H1 (cell line): Measurements from ENCODE around the gene SMG7. TPM values are rescaled to one million over a fixed set of nuclear protein-coding genes. Genes with fewer than 3 reads are reported as not detected.
A peak's percentile ranks its signal among the peaks of the same experiment; 100 is the strongest.

ENCODE experiments used
- CTCF ChIA-PET: fragments of 300-600 bp; sonication (Branson Sonifier 250); formaldehyde crosslinking; loops from one replicate; lab custom pipeline; 2021; ENCODE audit not compliant: partially characterized antibody; lab: Charles Lee
- POLR2A ChIA-PET: fragments of 300-600 bp; sonication (Branson Sonifier 250); formaldehyde crosslinking; loops from one replicate; lab custom pipeline; 2021; ENCODE audit warnings: inconsistent platforms; ENCODE audit not compliant: partially characterized antibody; lab: Charles Lee
- DNase-seq, 2 experiments: peaks; one replicate each; pipeline versions ENCODE4 v3.0.0 to v3.0.0-alpha.2; 2010 to 2022; ENCODE audit warnings: low spot score in 2 of 2, low read depth in 1 of 2, mixed read lengths in 1 of 2
- FAIRE-seq: peaks from 2 replicates; lab custom pipeline; 2011; peaks lifted over from hg19 to GRCh38; lab: Jason Lieb, UNC
- H2AFZ ChIP-seq: 2 replicates; pipeline ENCODE4 v1.8.1; 2012; ENCODE audit warnings: low read length, inconsistent platforms
- H2AK5ac ChIP-seq: 2 replicates; pipeline ENCODE4 v1.6.1; 2013; ENCODE audit warnings: low read depth, low read length
- H2BK120ac ChIP-seq: replicated peaks from 2 replicates; pipeline ENCODE3; 2013; ENCODE audit warnings: low read depth, low read length, inconsistent platforms
- H2BK12ac ChIP-seq: 2 replicates; pipeline ENCODE4 v1.6.1; 2013; ENCODE audit warnings: low read depth, low read length
- H2BK15ac ChIP-seq: 2 replicates; pipeline ENCODE4 v1.6.1; 2013; ENCODE audit warnings: low read length
- H2BK20ac ChIP-seq: 2 replicates; pipeline ENCODE4 v1.6.1; 2013; ENCODE audit warnings: low read length
- H2BK5ac ChIP-seq: 2 replicates; pipeline ENCODE4 v1.6.1; 2013; ENCODE audit warnings: low read depth, low read length
- H3K14ac ChIP-seq: 2 replicates; pipeline ENCODE4 v1.6.1; 2013; ENCODE audit warnings: inconsistent platforms; ENCODE audit not compliant: insufficient read length
- H3K18ac ChIP-seq: 2 replicates; pipeline ENCODE4 v1.6.1; 2013; ENCODE audit warnings: low read length; ENCODE audit errors: extremely low read depth
- H3K23ac ChIP-seq: 2 replicates; pipeline ENCODE4 v1.6.1; 2013; ENCODE audit warnings: inconsistent platforms; ENCODE audit not compliant: insufficient read length
- H3K23me2 ChIP-seq: 2 replicates; pipeline ENCODE4 v1.6.1; 2013; ENCODE audit warnings: low read depth, low read length
- H3K27ac ChIP-seq: 2 replicates; pipeline ENCODE4 v1.6.1; 2011; ENCODE audit warnings: low read depth, low read length, inconsistent platforms
- H3K27me3 ChIP-seq, 4 experiments: replicated peaks in 1 of 4; 1 replicate in 1 of 4; 2 replicates in 3 of 4; pipeline versions ENCODE4 v1.6.1 to v1.8.1; 2011 to 2013; ENCODE audit warnings: low read length in 3 of 4, mild to moderate bottlenecking in 3 of 4, inconsistent platforms in 2 of 4, mixed read lengths in 2 of 4, moderate library complexity in 1 of 4; ENCODE audit not compliant: control insufficient read depth in 3 of 4, insufficient read depth in 3 of 4; ENCODE audit errors: extremely low read depth in 1 of 4
- H3K36me3 ChIP-seq, 4 experiments: 2 replicates each; pipeline versions ENCODE4 v1.6.1 to v1.8.1; 2011 to 2013; ENCODE audit warnings: mild to moderate bottlenecking in 4 of 4, low read length in 3 of 4, moderate library complexity in 2 of 4, control low read depth in 1 of 4, inconsistent platforms in 1 of 4; ENCODE audit not compliant: insufficient read depth in 4 of 4, control insufficient read depth in 2 of 4
- H3K4ac ChIP-seq: replicated peaks from 2 replicates; pipeline ENCODE3; 2013; ENCODE audit warnings: low read length, low read depth, mixed read lengths, inconsistent platforms; ENCODE audit not compliant: insufficient read length
- H3K4me1 ChIP-seq, 4 experiments: replicated peaks in 1 of 4; 1 replicate in 1 of 4; 2 replicates in 3 of 4; pipeline versions ENCODE4 v1.6.1 to v1.8.1; 2011 to 2013; ENCODE audit warnings: low read length in 3 of 4, inconsistent platforms in 2 of 4, mixed read lengths in 1 of 4; ENCODE audit not compliant: insufficient read depth in 4 of 4, control insufficient read depth in 3 of 4
- H3K4me2 ChIP-seq, 2 experiments: 2 replicates each; pipeline versions ENCODE4 v1.6.1 to v1.8.1; 2011 to 2013; ENCODE audit warnings: low read depth in 2 of 2, low read length in 2 of 2, control low read depth in 1 of 2, inconsistent platforms in 1 of 2, mild to moderate bottlenecking in 1 of 2; ENCODE audit not compliant: insufficient read depth in 1 of 2
- H3K4me3 ChIP-seq, 4 experiments: fragments of 200-600, 300-600 bp in 1 of 4; sonication (generic), shearing (Covaris generic), sonication (Bioruptor Twin) in 1 of 4; 2 replicates each; pipeline versions ENCODE4 v1.5.1 to v1.8.1; 2011 to 2016; ENCODE audit warnings: low read length in 4 of 4, low read depth in 3 of 4, control low read depth in 2 of 4, inconsistent platforms in 2 of 4, mild to moderate bottlenecking in 2 of 4, mixed read lengths in 1 of 4, moderate library complexity in 1 of 4; ENCODE audit not compliant: insufficient read depth in 2 of 4; ENCODE audit errors: extremely low read depth in 1 of 4
- H3K56ac ChIP-seq: replicated peaks from 2 replicates; pipeline ENCODE3; 2013; ENCODE audit warnings: low read depth, mild to moderate bottlenecking, mixed read lengths, low read length, inconsistent platforms; ENCODE audit not compliant: insufficient read length
- H3K79me1 ChIP-seq: 2 replicates; pipeline ENCODE4 v1.6.1; 2013; ENCODE audit warnings: low read depth, low read length, control low read depth
- H3K79me2 ChIP-seq, 2 experiments: 2 replicates each; pipeline versions ENCODE4 v1.6.1 to v1.8.1; 2012 to 2013; ENCODE audit warnings: low read length in 2 of 2, mild to moderate bottlenecking in 2 of 2, inconsistent platforms in 1 of 2; ENCODE audit not compliant: insufficient read depth in 2 of 2, control insufficient read depth in 1 of 2
- H3K9ac ChIP-seq, 4 experiments: replicated peaks in 1 of 4; 1 replicate in 1 of 4; 2 replicates in 3 of 4; pipeline versions ENCODE4 v1.6.1 to v1.8.1; 2011 to 2013; ENCODE audit warnings: low read depth in 3 of 4, low read length in 3 of 4, control low read depth in 2 of 4, mild to moderate bottlenecking in 2 of 4, moderate library complexity in 2 of 4, inconsistent platforms in 1 of 4; ENCODE audit errors: extremely low read depth in 1 of 4
- H3K9me3 ChIP-seq, 2 experiments: 2 replicates each; pipeline versions ENCODE4 v1.6.1 to v1.8.1; 2012 to 2013; ENCODE audit warnings: mild to moderate bottlenecking in 2 of 2, moderate library complexity in 2 of 2, control low read depth in 1 of 2, inconsistent platforms in 1 of 2, low read depth in 1 of 2, low read length in 1 of 2, mixed read lengths in 1 of 2; ENCODE audit not compliant: insufficient read depth in 2 of 2
- H4K20me1 ChIP-seq, 2 experiments: replicated peaks in 1 of 2; 2 replicates each; pipeline versions ENCODE3 to v1.8.1; 2011 to 2013; ENCODE audit warnings: inconsistent platforms in 2 of 2, low read length in 2 of 2, mild to moderate bottlenecking in 1 of 2; ENCODE audit not compliant: insufficient read depth in 2 of 2, control insufficient read depth in 1 of 2
- H4K5ac ChIP-seq: 2 replicates; pipeline ENCODE4 v1.6.1; 2013; ENCODE audit warnings: low read length, low read depth, mixed read lengths, inconsistent platforms; ENCODE audit not compliant: insufficient read length
- H4K8ac ChIP-seq: 2 replicates; pipeline ENCODE4 v1.8.0; 2013; ENCODE audit warnings: mild to moderate bottlenecking, moderate library complexity, low read length, inconsistent platforms; ENCODE audit not compliant: insufficient read depth; ENCODE audit errors: extremely low read depth
- H4K91ac ChIP-seq: replicated peaks from 2 replicates; pipeline ENCODE3; 2013; ENCODE audit warnings: low read length, mixed read lengths, inconsistent platforms; ENCODE audit not compliant: insufficient read length
- CBX8 ChIP-seq: fragments of 300-800, 300-1000 bp; sonication (generic); IDR thresholded peaks from 2 replicates; pipeline ENCODE4 v1.7.1; 2016; ENCODE audit warnings: low read depth, low read length, borderline replicate concordance
- JUN ChIP-seq: IDR thresholded peaks from 2 replicates; pipeline ENCODE4 v1.6.1; 2011; ENCODE audit warnings: low read depth, mild to moderate bottlenecking, improper control_type of control experiment, low read length
- KDM4A ChIP-seq: IDR thresholded peaks from one replicate; pipeline ENCODE4 v1.7.1; 2012; ENCODE audit warnings: low read depth, mild to moderate bottlenecking, moderate library complexity, low read length, inconsistent platforms; ENCODE audit not compliant: severe bottlenecking
- MAX ChIP-seq: IDR thresholded peaks from 2 replicates; pipeline ENCODE4 v1.6.1; 2012; ENCODE audit warnings: inconsistent platforms
- PHF8 ChIP-seq: fragments of 200-600 bp; sonication (generic); conservative IDR thresholded peaks from 2 replicates; pipeline ENCODE4 v1.7.1; 2012; ENCODE audit warnings: low read depth, mild to moderate bottlenecking, inconsistent platforms, low read length, moderate library complexity
- POLR2A ChIP-seq, 2 experiments: IDR thresholded peaks; 1 replicate in 1 of 2; 2 replicates in 1 of 2; pipeline ENCODE4 v1.6.1; 2011; ENCODE audit warnings: low read depth in 2 of 2, low read length in 2 of 2, mild to moderate bottlenecking in 2 of 2; ENCODE audit errors: control extremely low read depth in 1 of 2
- TAF1 ChIP-seq: IDR thresholded peaks from 2 replicates; pipeline ENCODE4 v1.6.1; 2011; ENCODE audit warnings: mild to moderate bottlenecking, low read depth, low read length
- YY1 ChIP-seq: IDR thresholded peaks from 2 replicates; pipeline ENCODE4 v1.6.1; 2011; ENCODE audit warnings: low read depth, mild to moderate bottlenecking, low read length
- WGBS, 2 experiments: shearing (Covaris generic) in 1 of 2; methylation state at CpG; one replicate each; pipeline versions ENCODE4 v1.1.6 to v1.1.7; 2013 to 2015; ENCODE audit warnings: low lambda C conversion rate in 2 of 2, mixed read lengths in 2 of 2, inconsistent platforms in 1 of 2, low coverage in 1 of 2, missing lambda C conversion rate in 1 of 2; ENCODE audit not compliant: insufficient replicate concordance in 2 of 2, insufficient coverage in 1 of 2, insufficient read length in 1 of 2; ENCODE audit errors: extremely low coverage in 1 of 2, missing lambda C conversion rate in 1 of 2; 5-methylcytosine and 5-hydroxymethylcytosine counted together
- polyA plus RNA-seq, 7 experiments: library from polyadenylated mRNA; depleted of rRNA in 3 of 7; stranded (reverse) in 5 of 7; unstranded in 2 of 7; fragments of >200 nt in 5 of 7; fragments of 200-250 nt in 2 of 7; gene quantifications; 1 replicate in 5 of 7; 2 replicates in 1 of 7; 4 replicates in 1 of 7; pipeline versions ENCODE4 v1.2.1 to v1.2.3, GENCODE V29; 2011 to 2013; ENCODE audit warnings: missing spikeins in 2 of 7, mixed read lengths in 2 of 7
- total RNA-seq: library from RNA; stranded (reverse); fragmentation: NEBNext Ultra II Directional; extraction: Animal tissue kit (Norgen Biotek cat#: 25700); gene quantifications from 2 replicates; pipeline ENCODE4 v1.2.1, GENCODE V29; 2021

Gene SMG7
- total and polyA plus RNA-seq, 2 of the 8 experiments (the other 6 are each of a cell fraction or from before 2014, with no cell fraction given): 39.3 to 65.6 TPM

GRCh38 chr1:183470961-183471742 lies 1.1 kb upstream of the SMG7 start:
- Histone ChIP-seq H2BK5ac (peak overlapping the region; percentile 99), H2BK12ac (no peak overlapping the region), H3K79me2 (peaks cover 26 to 38% of the 10 kb centered on the region in 2 experiments), H3K4me1 (peaks cover 2 to 3% (median 2%) of the 10 kb centered on the region in 4 experiments; a peak in 4 of 7 replicates), H2BK15ac (no peak overlapping the region), H4K91ac (peak overlapping the region; percentile 40), H3K4ac (no peak overlapping the region), H3K79me1 (peaks cover 2% of the 10 kb centered on the region), H3K23me2 (peaks cover 9% of the 10 kb centered on the region), H2AK5ac (no peak overlapping the region), H4K8ac (peak overlapping the region; percentile 87), H3K4me3 (peak overlapping the region; percentile 89 to 91 (median 90)), H3K36me3 (no peaks in the 10 kb centered on the region; a peak in 2 of 8 replicates), H3K56ac (peak overlapping the region; percentile 35), H3K9ac (peak overlapping the region; percentile 39 to 99 (median 74)), H2BK120ac (no peak overlapping the region), H4K5ac (peak overlapping the region; percentile 88), H3K14ac (no peak overlapping the region), H3K18ac (peak overlapping the region; percentile 68; the same call in 1 of the 2 replicates), H3K27me3 (no peaks in the 10 kb centered on the region), H3K4me2 (peak overlapping the region; percentile 68 to 84), H4K20me1 (peaks cover 6% of the 10 kb centered on the region in 2 experiments), H3K27ac (peak overlapping the region; percentile 99), H3K9me3 (no peaks in the 10 kb centered on the region), H3K23ac (no peak overlapping the region), H2AFZ (peak overlapping the region; percentile 93), H2BK20ac (no peak overlapping the region)
- ChIA-PET CTCF (interaction anchor here (0.9 kb wide), 1 partner anchor 13 kb away, joined by 3 read pairs; no protein-coding TSS in a partner anchor), POLR2A (interaction anchor here (0.8 to 2.3 kb wide), 6 partner anchors 9 to 56 kb away, joined by 3 to 6 read pairs (median 4); no protein-coding TSS in a partner anchor)
- peak in 1 of 2 experiments; percentile 88 for DNase-seq
- WGBS, 2 experiments: 3% methylated on average over 45 of the region's 47 CpGs; no CpG with 5 or more reads in 1 of the 2 experiments
- no peak for FAIRE-seq
- TF ChIP-seq PHF8 (peak; percentile 41; the same call in 1 of the 2 replicates), YY1 (peak; percentile 69; the same call in 1 of the 2 replicates), JUN (no peak), POLR2A (IDR thresholded peaks at IDR 0.05; ENCODE audit: control extremely low read depth in 1 of 2, low read depth in 2 of 2, low read length in 2 of 2) (peak in 1 of 2 experiments; percentile 10; a peak in 1 of 3 replicates), CBX8 (no peak), KDM4A (peak; percentile 24), TAF1 (0 out of 2 replicates have a peak, but pooled peaks have one; percentile 42), MAX (peak; percentile 89)
